Endothelial cell of umbilical vein (primary cell): ENCODE measurements around the gene LRRIQ4. TPM values are rescaled to one million over a fixed set of nuclear protein-coding genes. Genes with fewer than 3 reads are reported as not detected.

Experiments
- BruUV-seq: library from RNA; stranded (reverse); fragments of 400-500 nt; replicated peaks from 2 replicates; lab custom pipeline; 2021; lab: Mats Ljungman, UMichigan
- CTCF ChIA-PET: fragments of 300-600, 350-600 bp; sonication (Branson Sonifier 250); formaldehyde crosslinking; loops from one replicate; lab custom pipeline; 2021; ENCODE audit warnings: antibody characterized with exemption, inconsistent platforms; lab: Charles Lee
- POLR2A ChIA-PET: fragments of 300-600, 350-600 bp; sonication (Branson Sonifier 250); formaldehyde crosslinking; loops from one replicate; lab custom pipeline; 2021; ENCODE audit warnings: antibody characterized with exemption, inconsistent platforms; lab: Charles Lee
- DNase-seq: peaks from one replicate; pipeline ENCODE4 v3.0.0-alpha.2; 2011; ENCODE audit warnings: low read depth, low spot score
- FAIRE-seq: peaks from 2 replicates; lab custom pipeline; 2011; peaks lifted over from hg19 to GRCh38; lab: Jason Lieb, UNC
- H2AFZ ChIP-seq: 2 replicates; pipeline ENCODE4 v1.6.0; 2012; ENCODE audit warnings: low read depth, low read length, control low read depth, inconsistent platforms
- H3K27ac ChIP-seq: 2 replicates; pipeline ENCODE4 v1.5.1; 2011; ENCODE audit warnings: low read depth, mild to moderate bottlenecking, control low read depth, low read length, moderate library complexity; ENCODE audit not compliant: insufficient read depth
- H3K27me3 ChIP-seq, 2 experiments: 2 replicates each; pipeline versions ENCODE4 v1.6.0 to v1.6.1; 2011; ENCODE audit warnings: low read length in 2 of 2, mixed read lengths in 1 of 2; ENCODE audit not compliant: control insufficient read depth in 2 of 2, insufficient read depth in 2 of 2
- H3K36me3 ChIP-seq, 2 experiments: 2 replicates in 1 of 2; 3 replicates in 1 of 2; pipeline ENCODE4 v1.5.1; 2011; ENCODE audit warnings: low read length in 2 of 2, mild to moderate bottlenecking in 1 of 2, moderate library complexity in 1 of 2; ENCODE audit not compliant: control insufficient read depth in 2 of 2, insufficient read depth in 2 of 2; ENCODE audit errors: extremely low read depth in 1 of 2
- H3K4me1 ChIP-seq: 3 replicates; pipeline ENCODE4 v1.5.1; 2011; ENCODE audit warnings: mild to moderate bottlenecking, low read length; ENCODE audit not compliant: control insufficient read depth, insufficient read depth; ENCODE audit errors: extremely low read depth
- H3K4me2 ChIP-seq: 2 replicates; pipeline ENCODE4 v1.6.1; 2011; ENCODE audit warnings: low read length, control low read depth, mixed read lengths; ENCODE audit not compliant: insufficient read depth
- H3K4me3 ChIP-seq, 3 experiments: fragments of 200-600 bp in 1 of 3; sonication (generic), shearing (Covaris generic) in 1 of 3; replicated peaks in 1 of 3; 2 replicates each; pipeline ENCODE4 v1.5.1; 2011 to 2016; ENCODE audit warnings: control low read depth in 3 of 3, low read length in 3 of 3, mild to moderate bottlenecking in 2 of 3, inconsistent platforms in 1 of 3, low read depth in 1 of 3, moderate library complexity in 1 of 3; ENCODE audit not compliant: insufficient read depth in 1 of 3
- H3K79me2 ChIP-seq: 2 replicates; pipeline ENCODE4 v1.6.0; 2012; ENCODE audit warnings: low read length, inconsistent platforms; ENCODE audit not compliant: control insufficient read depth, insufficient read depth
- H3K9ac ChIP-seq: replicated peaks from 2 replicates; pipeline ENCODE3; 2011; ENCODE audit warnings: low read length, control low read depth; ENCODE audit not compliant: insufficient read depth; ENCODE audit errors: extremely low read depth
- H3K9me1 ChIP-seq: replicated peaks from 3 replicates; pipeline ENCODE4 v1.6.0; 2011; ENCODE audit warnings: mild to moderate bottlenecking, low read length; ENCODE audit not compliant: control insufficient read depth, insufficient read depth; ENCODE audit errors: extremely low read depth
- H3K9me3 ChIP-seq: replicated peaks from 2 replicates; pipeline ENCODE4 v1.5.1; 2012; ENCODE audit warnings: low read length, inconsistent platforms; ENCODE audit not compliant: control insufficient read depth, insufficient read depth
- H4K20me1 ChIP-seq: replicated peaks from 2 replicates; pipeline ENCODE3; 2011; ENCODE audit warnings: mild to moderate bottlenecking, low read length; ENCODE audit not compliant: control insufficient read depth, insufficient read depth; ENCODE audit errors: extremely low read depth
- CTCF ChIP-seq, 2 donors: IDR thresholded peaks; 1 replicate in 1 of 2; 2 replicates in 1 of 2; pipeline ENCODE4 v1.5.1; 2011; ENCODE audit warnings: low read length in 2 of 2, mild to moderate bottlenecking in 2 of 2, moderate library complexity in 2 of 2, control low read depth in 1 of 2, inconsistent platforms in 1 of 2, low read depth in 1 of 2; ENCODE audit not compliant: insufficient read depth in 1 of 2; ENCODE audit errors: extremely low read depth in 1 of 2
- EZH2 ChIP-seq: IDR thresholded peaks from 2 replicates; pipeline ENCODE4 v1.6.1; 2012; ENCODE audit warnings: borderline replicate concordance, low read depth, mild to moderate bottlenecking, moderate library complexity, low read length, inconsistent platforms; ENCODE audit not compliant: severe bottlenecking
- FOS ChIP-seq: IDR thresholded peaks from 2 replicates; pipeline ENCODE4 v1.6.1; 2011; ENCODE audit warnings: mild to moderate bottlenecking, low read length, moderate library complexity, borderline replicate concordance; ENCODE audit not compliant: insufficient read depth
- GATA2 ChIP-seq: IDR thresholded peaks from 2 replicates; pipeline ENCODE4 v1.7.0; 2011; ENCODE audit warnings: low read depth, mild to moderate bottlenecking, moderate library complexity, mixed read lengths, low read length; ENCODE audit not compliant: insufficient read length, insufficient read depth
- JUN ChIP-seq: IDR thresholded peaks from 2 replicates; pipeline ENCODE4 v1.6.1; 2011; ENCODE audit warnings: borderline replicate concordance, low read depth; ENCODE audit not compliant: insufficient read length, insufficient read depth
- MAX ChIP-seq: IDR thresholded peaks from 2 replicates; pipeline ENCODE4 v1.6.1; 2011; ENCODE audit not compliant: insufficient read depth, insufficient read length
- MYC ChIP-seq: IDR thresholded peaks from one replicate; pipeline ENCODE4 v1.6.1; 2011; ENCODE audit warnings: mild to moderate bottlenecking, low read depth, low read length
- POLR2A ChIP-seq: IDR thresholded peaks from 2 replicates; pipeline ENCODE4 v1.6.1; 2012; ENCODE audit warnings: low read depth, mild to moderate bottlenecking, control low read depth, low read length
- POLR2AphosphoS5 ChIP-seq: IDR thresholded peaks from 2 replicates; pipeline ENCODE4 v1.6.1; 2012; ENCODE audit warnings: low read depth, mild to moderate bottlenecking, control low read depth, low read length, moderate library complexity; ENCODE audit not compliant: insufficient read depth
- dilution Hi-C: fragments of 300-500 bp; cut with MboI; formaldehyde crosslinking; loops from one replicate; pipeline ENCODE4 v1.15.0; 2019; ENCODE audit warnings: low sequenced_read_pairs; ENCODE audit not compliant: extremely low pct_ligation_motif_present
- intact Hi-C: fragments of 100-400 bp; cut with micrococcal nuclease; formaldehyde crosslinking; loops from one replicate; pipeline ENCODE4 v1.10.0; 2022
- polyA plus RNA-seq, 4 experiments: library from polyadenylated mRNA; depleted of rRNA in 3 of 4; stranded (reverse) in 3 of 4; unstranded in 1 of 4; fragments of >200 nt; gene quantifications; 2 replicates each; pipeline versions ENCODE4 v1.2.1 to v1.2.3, GENCODE V29; 2011 to 2012; ENCODE audit warnings: missing spikeins in 1 of 4
- total RNA-seq: library from RNA; stranded (reverse); gene quantifications from 2 replicates; pipeline ENCODE4 v1.2.3, GENCODE V29; 2021

LRRIQ4 gene
- total and polyA plus RNA-seq, 2 donors (not counting 3 experiments of a cell fraction or from before 2014, with no cell fraction given) = 0.04 TPM; not detected in 1

DNA sequence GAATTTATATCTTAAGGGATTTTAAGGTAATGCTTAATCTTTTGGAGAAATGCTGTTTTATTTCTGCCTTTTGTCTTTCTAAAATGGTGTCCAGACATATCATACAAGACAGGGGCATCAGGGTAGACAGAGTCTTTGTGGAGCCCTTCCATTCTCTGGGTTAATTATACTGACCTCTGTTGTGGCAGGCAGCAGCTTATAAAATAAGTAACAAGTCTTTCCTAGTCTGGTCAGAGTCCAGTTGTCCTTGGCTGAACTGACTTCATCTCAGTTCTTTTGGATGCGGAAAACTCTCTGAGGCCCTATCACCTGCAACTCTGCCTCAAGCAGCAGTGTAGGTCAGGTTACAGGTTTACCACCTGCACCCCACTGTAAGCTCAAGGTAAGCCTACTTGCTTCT is 20.3 kb upstream of the LRRIQ4 start:
- FAIRE-seq (no peak), DNase-seq (no peak)
- Histone ChIP-seq H3K4me1 (no peaks in the 10 kb centered on the region), H3K9me1 (no peaks in the 10 kb centered on the region), H3K9me3 (no peaks in the 10 kb centered on the region), H3K36me3 (peaks cover 0 to 3% of the 10 kb centered on the region in 2 experiments), H3K79me2 (no peaks in the 10 kb centered on the region), H3K27me3 (no peaks in the 10 kb centered on the region), H4K20me1 (no peaks in the 10 kb centered on the region), H3K9ac (no peak overlapping the region), H3K27ac (no peak overlapping the region), H3K4me3 (no peak overlapping the region), H3K4me2 (no peak overlapping the region), H2AFZ (no peak overlapping the region)
- CTCF ChIA-PET = no interaction called here
- intact Hi-C loops (no loop called here), dilution Hi-C loops (no loop called here)
- TF ChIP-seq GATA2 (no peak), POLR2A (no peak), FOS (no peak), JUN (no peak), MYC (no peak), MAX (no peak), POLR2AphosphoS5 (no peak), EZH2 (no peak), CTCF (IDR thresholded peaks at IDR 0.05; ENCODE audit: extremely low read depth in 1 of 2, insufficient read depth in 1 of 2, low read depth in 1 of 2, low read length in 2 of 2) (no peak)
- POLR2A ChIA-PET = no interaction called here
- BruUV-seq = no TSS peak
